Suppressor macrophage treated with lipopolysaccharide for 4 hours (primary cell): ENCODE results near the gene STRA8.
A peak's percentile ranks its signal among the peaks of the same experiment; 100 is the strongest.

Experiments
- DNase-seq: peaks from one replicate; pipeline ENCODE4 v3.0.0-alpha.2; 2020

The STRA8 gene

GRCh38 chr7:135239263-135239662, 5.6 kb downstream of the STRA8 start:
- DNase-seq: no peak

- no peak for DNase-seq
Measured at GRCh38 chr7:135240441-135240840, 6.8 kb downstream of the STRA8 start.

GRCh38 chr7:135242096-135242684, 8.6 kb downstream of the STRA8 start:
- no peak for DNase-seq

- no peak for DNase-seq
Measured at GRCh38 chr7:135245226-135246190, 11.9 kb downstream of the STRA8 start.

GRCh38 chr7:135246191-135246825, 12.7 kb downstream of the STRA8 start:
- no peak for DNase-seq

GRCh38 chr7:135247746-135248471, 14.3 kb downstream of the STRA8 start:
- DNase-seq: no peak

- no peak for DNase-seq
Measured at GRCh38 chr7:135248546-135248945, 14.9 kb downstream of the STRA8 start.

GRCh38 chr7:135251496-135252391, 18.1 kb downstream of the STRA8 start:
- DNase-seq: peak; percentile 9

- DNase-seq: peak; percentile 90
Measured at GRCh38 chr7:135253851-135254771, 20.5 kb downstream of the STRA8 start.

GRCh38 chr7:135257790-135258189, 24.2 kb downstream of the STRA8 start:
- no peak for DNase-seq

GRCh38 chr7:135258585-135258984, 24.9 kb downstream of the STRA8 start:
- DNase-seq: no peak

- DNase-seq: no peak
Measured at GRCh38 chr7:135259702-135260101, 26.1 kb downstream of the STRA8 start.

- DNase-seq: no peak
Measured at GRCh38 chr7:135260470-135260869, 26.8 kb downstream of the STRA8 start.

GRCh38 chr7:135260930-135261721, 27.5 kb downstream of the STRA8 start:
- DNase-seq: no peak

- DNase-seq: peak; percentile 38
Measured at GRCh38 chr7:135262623-135263320, 29.1 kb downstream of the STRA8 start.

- no peak for DNase-seq
Measured at GRCh38 chr7:135263321-135263970, 29.8 kb downstream of the STRA8 start.

GRCh38 chr7:135265637-135266036, 32.0 kb downstream of the STRA8 start:
- no peak for DNase-seq

GRCh38 chr7:135269921-135270320, 36.3 kb downstream of the STRA8 start:
- no peak for DNase-seq
